Trophoblast cell (in vitro differentiated cells and primary cell): ENCODE measurements around the gene CREB5.

Experiments
- DNase-seq, 2 donors: peaks; one replicate each; pipeline ENCODE4 v3.0.0-alpha.2; 2016
- H2AFZ ChIP-seq: 2 replicates; pipeline ENCODE4 v1.6.1; 2013; ENCODE audit warnings: low read length, moderate library complexity, mild to moderate bottlenecking; ENCODE audit not compliant: insufficient read depth, poor library complexity
- H2AK5ac ChIP-seq: 2 replicates; pipeline ENCODE4 v1.6.1; 2013; ENCODE audit warnings: mild to moderate bottlenecking, low read length
- H2BK120ac ChIP-seq: 2 replicates; pipeline ENCODE4 v1.6.1; 2013; ENCODE audit warnings: low read length, mild to moderate bottlenecking, moderate library complexity; ENCODE audit not compliant: insufficient read depth, poor library complexity
- H2BK12ac ChIP-seq: 2 replicates; pipeline ENCODE4 v1.6.1; 2013; ENCODE audit warnings: mild to moderate bottlenecking, low read length, moderate library complexity
- H2BK5ac ChIP-seq: 2 replicates; pipeline ENCODE4 v1.6.1; 2013; ENCODE audit warnings: low read length, low read depth, moderate library complexity, mild to moderate bottlenecking; ENCODE audit not compliant: poor library complexity
- H3K14ac ChIP-seq: 2 replicates; pipeline ENCODE4 v1.6.1; 2013; ENCODE audit warnings: mild to moderate bottlenecking, low read length
- H3K18ac ChIP-seq: 2 replicates; pipeline ENCODE4 v1.6.1; 2013; ENCODE audit warnings: mild to moderate bottlenecking, low read length
- H3K23ac ChIP-seq: 2 replicates; pipeline ENCODE4 v1.6.1; 2013; ENCODE audit warnings: low read length
- H3K27ac ChIP-seq: 2 replicates; pipeline ENCODE4 v1.5.1; 2013; ENCODE audit warnings: low read depth, mild to moderate bottlenecking, inconsistent platforms, low read length, moderate library complexity
- H3K27me3 ChIP-seq: 2 replicates; pipeline ENCODE4 v1.6.1; 2013; ENCODE audit warnings: inconsistent platforms, mild to moderate bottlenecking, low read length, moderate library complexity; ENCODE audit not compliant: insufficient read depth
- H3K36me3 ChIP-seq, 2 experiments: 1 replicate in 1 of 2; 2 replicates in 1 of 2; pipeline ENCODE4 v1.6.1; 2013; ENCODE audit warnings: low read length in 2 of 2, mild to moderate bottlenecking in 2 of 2, moderate library complexity in 1 of 2; ENCODE audit not compliant: insufficient read depth in 2 of 2, control insufficient read depth in 1 of 2
- H3K4ac ChIP-seq: 2 replicates; pipeline ENCODE4 v1.6.1; 2013; ENCODE audit warnings: low read depth, mild to moderate bottlenecking, low read length, moderate library complexity
- H3K4me1 ChIP-seq, 2 experiments: 1 replicate in 1 of 2; 2 replicates in 1 of 2; pipeline ENCODE4 v1.6.1; 2013; ENCODE audit warnings: low read length in 2 of 2, mild to moderate bottlenecking in 2 of 2, moderate library complexity in 1 of 2; ENCODE audit not compliant: insufficient read depth in 2 of 2, control insufficient read depth in 1 of 2
- H3K4me2 ChIP-seq: 2 replicates; pipeline ENCODE4 v1.6.1; 2013; ENCODE audit warnings: inconsistent platforms, mild to moderate bottlenecking, low read length, moderate library complexity
- H3K4me3 ChIP-seq: 2 replicates; pipeline ENCODE4 v1.5.1; 2013; ENCODE audit warnings: mild to moderate bottlenecking, low read depth, low read length, inconsistent platforms
- H3K79me1 ChIP-seq: one replicate; pipeline ENCODE4 v1.6.1; 2013; ENCODE audit warnings: low read length
- H3K79me2 ChIP-seq: 2 replicates; pipeline ENCODE4 v1.6.1; 2013; ENCODE audit warnings: low read length, mild to moderate bottlenecking; ENCODE audit not compliant: control insufficient read depth, insufficient read depth, poor library complexity
- H3K9ac ChIP-seq: 2 replicates; pipeline ENCODE4 v1.6.1; 2013; ENCODE audit warnings: mild to moderate bottlenecking, low read length
- H3K9me3 ChIP-seq: 2 replicates; pipeline ENCODE4 v1.6.1; 2013; ENCODE audit warnings: low read depth, mild to moderate bottlenecking, control low read depth, inconsistent platforms, low read length; ENCODE audit not compliant: insufficient read depth
- H4K12ac ChIP-seq: 2 replicates; pipeline ENCODE4 v1.6.1; 2013; ENCODE audit warnings: low read depth, mild to moderate bottlenecking, low read length, moderate library complexity
- H4K8ac ChIP-seq: 2 replicates; pipeline ENCODE4 v1.6.1; 2013; ENCODE audit warnings: low read depth, mild to moderate bottlenecking, low read length, moderate library complexity
- H4K91ac ChIP-seq: one replicate; pipeline ENCODE4 v1.6.1; 2013; ENCODE audit warnings: low read depth, mild to moderate bottlenecking, low read length, moderate library complexity
- WGBS: extraction: QIAGEN DNeasy Blood & Tissue Kit; methylation state at CpG from one replicate; pipeline ENCODE4 v1.1.7; 2013; ENCODE audit warnings: missing lambda C conversion rate; ENCODE audit not compliant: insufficient read length, insufficient coverage; ENCODE audit errors: extremely low coverage; 5-methylcytosine and 5-hydroxymethylcytosine counted together

CREB5 gene

DNA sequence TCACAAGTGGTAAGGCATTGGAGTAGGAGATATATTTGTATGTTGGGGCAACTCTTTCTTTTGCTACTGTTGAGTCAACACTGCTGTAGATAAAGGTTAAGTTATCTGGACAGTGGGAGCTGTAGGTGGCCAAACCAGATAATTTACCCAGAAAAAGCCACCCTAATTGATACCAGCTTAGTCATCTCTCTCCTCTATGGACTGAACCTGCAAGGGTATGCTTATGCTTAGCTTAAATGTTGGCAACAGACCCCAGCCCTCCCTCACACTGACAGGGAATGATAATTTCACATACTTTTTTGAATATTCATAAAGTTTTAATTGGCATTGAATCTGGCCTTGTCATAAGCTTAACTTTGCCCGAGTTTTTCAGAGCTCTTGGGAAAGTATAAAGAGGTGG lies 66.3 kb downstream of the CREB5 start:
- no CpG with 5 or more reads among the region's 1 CpG for WGBS
- no peak for DNase-seq

DNA sequence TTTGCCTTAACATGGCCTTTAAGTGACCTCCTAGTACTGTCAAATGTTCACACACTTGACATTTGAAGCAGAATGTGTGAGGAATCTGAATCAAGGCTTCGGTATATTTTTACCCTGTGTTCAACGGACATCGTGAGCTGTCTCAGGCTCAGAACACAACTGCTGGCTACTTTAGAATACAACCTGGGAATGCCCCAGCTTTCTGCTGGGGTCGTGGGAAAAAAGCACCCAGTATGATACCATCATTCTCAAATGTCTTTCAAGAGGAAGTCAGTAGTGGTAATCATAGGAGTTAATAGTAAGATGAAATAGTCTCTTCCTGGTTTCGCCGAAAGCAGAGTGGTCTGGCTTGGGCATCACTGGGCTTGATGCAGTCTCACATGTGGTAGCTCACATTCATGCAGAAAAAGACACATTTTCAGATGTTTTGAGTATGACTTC lies 67.2 kb downstream of the CREB5 start:
- Histone ChIP-seq H2AK5ac (no peak overlapping the region), H3K18ac (no peak overlapping the region), H3K14ac (no peak overlapping the region), H3K4me1 (peaks cover 0 to 5% of the 10 kb centered on the region in 2 experiments), H2BK5ac (no peak overlapping the region), H3K4ac (no peak overlapping the region), H3K9me3 (no peaks in the 10 kb centered on the region), H3K4me3 (no peak overlapping the region), H4K8ac (no peak overlapping the region), H3K23ac (no peak overlapping the region), H4K12ac (no peak overlapping the region), H3K27ac (no peak overlapping the region), H2BK120ac (no peak overlapping the region), H3K27me3 (no peaks in the 10 kb centered on the region), H3K79me2 (no peaks in the 10 kb centered on the region), H4K91ac (no peak overlapping the region), H3K9ac (no peak overlapping the region), H2BK12ac (no peak overlapping the region), H3K36me3 (no peaks in the 10 kb centered on the region), H3K79me1 (no peaks in the 10 kb centered on the region), H3K4me2 (no peak overlapping the region), H2AFZ (no peak overlapping the region)
- no CpG with 5 or more reads among the region's 6 CpGs for WGBS
- no peak for DNase-seq

More for the DNA sequence above, 66.3 kb downstream of the CREB5 start:
- H2AFZ ChIP-seq = no peak overlapping the region
- no peak overlapping the region for H4K91ac ChIP-seq
- H3K9ac ChIP-seq = no peak overlapping the region
- H2BK5ac ChIP-seq = no peak overlapping the region
- no peaks in the 10 kb centered on the region for H3K27me3 ChIP-seq
- no peak overlapping the region for H2AK5ac ChIP-seq
- H3K4me1 ChIP-seq = peaks cover 0 to 5% of the 10 kb centered on the region in 2 experiments
- H3K4ac ChIP-seq = no peak overlapping the region
- no peaks in the 10 kb centered on the region for H3K36me3 ChIP-seq
- H3K79me2 ChIP-seq = no peaks in the 10 kb centered on the region
- no peak overlapping the region for H2BK120ac ChIP-seq
- no peak overlapping the region for H3K18ac ChIP-seq
- no peak overlapping the region for H3K4me2 ChIP-seq
- no peak overlapping the region for H4K12ac ChIP-seq
- no peaks in the 10 kb centered on the region for H3K79me1 ChIP-seq
- no peak overlapping the region for H2BK12ac ChIP-seq
- H3K14ac ChIP-seq = no peak overlapping the region
- no peak overlapping the region for H3K23ac ChIP-seq
- no peak overlapping the region for H4K8ac ChIP-seq
- H3K4me3 ChIP-seq = no peak overlapping the region
- H3K9me3 ChIP-seq = no peaks in the 10 kb centered on the region
- no peak overlapping the region for H3K27ac ChIP-seq

DNA sequence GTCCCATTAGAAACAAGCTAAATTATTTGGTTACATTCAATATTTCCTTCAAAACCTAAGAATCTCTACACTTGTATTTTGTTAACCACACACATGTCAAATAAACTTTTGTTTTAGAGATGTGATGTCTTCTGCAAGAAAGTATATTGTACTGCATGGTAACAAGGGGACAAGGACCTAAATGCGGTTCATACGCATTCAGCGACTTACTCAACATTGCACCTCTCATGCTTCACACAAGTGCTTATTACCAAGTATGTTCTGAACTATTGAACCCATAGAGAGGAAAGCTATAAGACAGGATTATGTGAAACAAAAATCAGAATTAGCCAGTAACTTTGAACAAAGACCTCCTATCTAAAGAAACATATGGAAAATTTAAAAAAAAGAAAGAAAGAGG lies 68.3 kb downstream of the CREB5 start:
- Histone ChIP-seq H3K79me2 (no peaks in the 10 kb centered on the region), H3K9ac (no peak overlapping the region), H4K8ac (no peak overlapping the region), H3K4ac (no peak overlapping the region), H3K36me3 (no peaks in the 10 kb centered on the region), H3K79me1 (no peaks in the 10 kb centered on the region), H3K4me2 (no peak overlapping the region), H3K4me1 (peaks cover 0 to 5% of the 10 kb centered on the region in 2 experiments), H2BK12ac (no peak overlapping the region), H2BK120ac (no peak overlapping the region), H2AFZ (no peak overlapping the region), H3K27ac (no peak overlapping the region), H3K23ac (no peak overlapping the region), H3K4me3 (no peak overlapping the region), H4K12ac (no peak overlapping the region), H2AK5ac (no peak overlapping the region), H2BK5ac (no peak overlapping the region), H4K91ac (no peak overlapping the region), H3K18ac (no peak overlapping the region), H3K27me3 (no peaks in the 10 kb centered on the region), H3K9me3 (no peaks in the 10 kb centered on the region), H3K14ac (no peak overlapping the region)
- no CpG with 5 or more reads among the region's 3 CpGs for WGBS
- no peak for DNase-seq

DNA sequence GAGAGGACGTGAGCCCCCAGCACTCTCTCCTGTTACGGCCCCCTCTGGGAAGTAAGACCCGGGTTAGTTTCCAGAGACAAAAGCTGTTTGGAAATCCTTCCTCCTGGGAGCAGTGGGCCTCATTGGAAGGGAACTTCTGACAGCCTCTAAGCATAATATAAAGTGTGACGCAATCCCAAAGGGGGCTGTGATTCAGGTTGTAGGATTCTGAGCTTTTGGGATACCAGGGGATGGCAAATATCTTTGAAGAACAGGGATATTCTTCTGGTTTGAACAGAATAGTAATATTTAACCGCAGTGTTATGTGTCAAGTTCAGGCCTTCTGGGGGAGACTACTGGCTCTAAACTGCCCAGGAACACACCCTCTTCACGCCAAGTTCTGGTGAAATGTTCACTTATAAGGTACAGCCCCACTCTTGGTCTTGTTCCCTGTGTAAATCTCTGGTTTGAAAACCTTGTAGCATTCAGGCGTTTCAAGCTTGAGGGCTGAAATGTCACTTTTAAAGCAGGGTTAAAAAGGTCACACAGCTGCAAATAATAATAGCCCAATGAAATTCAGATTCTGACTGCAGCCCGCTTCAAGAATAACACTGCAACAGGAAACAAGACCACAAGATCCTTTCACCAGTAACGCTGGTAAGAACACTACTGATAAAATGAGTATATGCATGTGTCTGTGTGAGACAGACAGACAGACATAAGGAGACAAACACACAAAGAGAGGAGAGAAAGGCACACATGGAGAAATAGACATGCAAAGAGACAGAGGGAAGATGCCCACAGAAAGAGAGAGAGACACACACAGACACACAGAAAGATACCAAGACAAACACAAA lies 69.0 kb downstream of the CREB5 start:
- H3K36me3 ChIP-seq = no peaks in the 10 kb centered on the region
- no peak overlapping the region for H3K4me3 ChIP-seq
- no peak overlapping the region for H2AFZ ChIP-seq
- H3K79me2 ChIP-seq = no peaks in the 10 kb centered on the region
- H3K27me3 ChIP-seq = no peaks in the 10 kb centered on the region
- no peak overlapping the region for H3K18ac ChIP-seq
- no CpG with 5 or more reads among the region's 9 CpGs for WGBS
- H2BK5ac ChIP-seq = no peak overlapping the region
- H3K4me1 ChIP-seq = peaks cover 0 to 5% of the 10 kb centered on the region in 2 experiments
- H3K9ac ChIP-seq = no peak overlapping the region
- H2BK12ac ChIP-seq = no peak overlapping the region
- H3K9me3 ChIP-seq = no peaks in the 10 kb centered on the region
- H3K27ac ChIP-seq = no peak overlapping the region
- no peak overlapping the region for H4K91ac ChIP-seq
- H3K4me2 ChIP-seq = no peak overlapping the region
- no peak overlapping the region for H3K4ac ChIP-seq
- no peak overlapping the region for H2AK5ac ChIP-seq
- H4K8ac ChIP-seq = no peak overlapping the region
- no peak overlapping the region for H4K12ac ChIP-seq
- no peak overlapping the region for H2BK120ac ChIP-seq
- no peak overlapping the region for H3K14ac ChIP-seq
- DNase-seq = no peak
- no peak overlapping the region for H3K23ac ChIP-seq
- H3K79me1 ChIP-seq = no peaks in the 10 kb centered on the region
